A549 (cell line): Measurements from ENCODE around the gene U2AF1L4. TPM values are rescaled to one million over a fixed set of nuclear protein-coding genes. Genes with fewer than 3 reads are reported as not detected.

ENCODE experiments used
- ATAC-seq, 2 experiments: fragments of 200-7000 bp in 1 of 2; fragments of >200 bp in 1 of 2; cut with Nextera tagmentation in 1 of 2; cut with Tn5 transposase in 1 of 2; 3 replicates each; pipeline versions ENCODE4 v1.8.0 to v1.9.1; 2018 to 2020; ENCODE audit warnings: mild to moderate bottlenecking in 1 of 2, moderate library complexity in 1 of 2
- CTCF ChIA-PET: fragments of 300-600 bp; sonication (Branson Sonifier 250); formaldehyde crosslinking; extraction: SDS; loops from one replicate; lab custom pipeline; 2021; ENCODE audit warnings: antibody characterized with exemption, inconsistent platforms; lab: Yijun Ruan, JAX
- POLR2A ChIA-PET: fragments of 350-600 bp; formaldehyde crosslinking; extraction: SDS; loops from one replicate; lab custom pipeline; 2021; ENCODE audit warnings: antibody characterized with exemption, inconsistent platforms; lab: Yijun Ruan, JAX
- DNase-seq, 2 experiments: peaks; one replicate each; pipeline versions ENCODE4 v3.0.0 to v3.0.0-alpha.2; 2011 to 2016; ENCODE audit warnings: low read depth in 1 of 2, low spot score in 1 of 2
- FAIRE-seq: peaks from 2 replicates; lab custom pipeline; 2011; peaks lifted over from hg19 to GRCh38; lab: Jason Lieb, UNC
- H3K27ac ChIP-seq, 2 experiments: fragments of >200 bp; sonication (Bioruptor Twin); formaldehyde crosslinking; 3 replicates each; pipeline ENCODE4 v1.5.1; 2016 to 2017
- H3K4me1 ChIP-seq: fragments of >200 bp; sonication (Bioruptor Twin); formaldehyde crosslinking; 3 replicates; pipeline ENCODE4 v1.6.1; 2016
- H3K4me2 ChIP-seq: fragments of >200 bp; sonication (Bioruptor Twin); formaldehyde crosslinking; 3 replicates; pipeline ENCODE4 v1.6.1; 2016
- H3K4me3 ChIP-seq: fragments of >200 bp; sonication (Bioruptor Twin); formaldehyde crosslinking; 3 replicates; pipeline ENCODE4 v1.5.1; 2016
- H3K9me3 ChIP-seq: fragments of >200 bp; sonication (Bioruptor Twin); formaldehyde crosslinking; 3 replicates; pipeline ENCODE4 v1.6.1; 2016
- CBX2 ChIP-seq: fragments of 200-600 bp; sonication (generic); IDR thresholded peaks from 2 replicates; pipeline ENCODE4 v1.6.1; 2016; ENCODE audit warnings: low read depth, mild to moderate bottlenecking, borderline replicate concordance
- CEBPB ChIP-seq, 2 experiments: fragments of >200 bp in 1 of 2; sonication (Bioruptor Twin) in 1 of 2; formaldehyde crosslinking in 1 of 2; IDR thresholded peaks; 2 replicates each; pipeline ENCODE4 v1.6.1; 2012 to 2016
- EHF ChIP-seq: fragments of 250-450 bp; sonication (Bioruptor Pico); IDR thresholded peaks from 2 replicates; pipeline ENCODE4 v1.5.0; 2020; ENCODE audit warnings: mild to moderate bottlenecking
- FOSL2 ChIP-seq, 2 experiments: fragments of 450-650 bp in 1 of 2; fragments of >200 bp in 1 of 2; sonication (Bioruptor Twin) in 1 of 2; formaldehyde crosslinking; IDR thresholded peaks; 2 replicates each; pipeline versions ENCODE4 v1.5.0 to v1.6.1; 2016 to 2020; ENCODE audit warnings: mild to moderate bottlenecking in 1 of 2, moderate library complexity in 1 of 2
- GATA3 ChIP-seq: IDR thresholded peaks from 2 replicates; pipeline ENCODE4 v1.6.1; 2012; ENCODE audit warnings: borderline replicate concordance
- HOXB13 ChIP-seq: fragments of 250-450 bp; sonication (Bioruptor Pico); IDR thresholded peaks from 2 replicates; pipeline ENCODE4 v1.5.0; 2020; ENCODE audit warnings: low read depth, mild to moderate bottlenecking, moderate library complexity
- KDM1A ChIP-seq: fragments of 200-600 bp; sonication (generic); IDR thresholded peaks from 2 replicates; pipeline ENCODE4 v1.6.1; 2016; ENCODE audit warnings: low read depth, mild to moderate bottlenecking
- NFE2L2 ChIP-seq: fragments of 150-350 bp; conservative IDR thresholded peaks from 2 replicates; pipeline ENCODE4 v1.6.1; 2014; ENCODE audit warnings: low read length
- NR3C1 ChIP-seq: fragments of >200 bp; sonication (Bioruptor Twin); formaldehyde crosslinking; IDR thresholded peaks from 3 replicates; pipeline ENCODE4 v1.6.1; 2017
- PHF8 ChIP-seq: fragments of 200-600 bp; sonication (generic); IDR thresholded peaks from 2 replicates; pipeline ENCODE4 v1.6.1; 2016; ENCODE audit warnings: low read depth, mild to moderate bottlenecking, antibody characterized with exemption, moderate library complexity, borderline replicate concordance
- POLR2A ChIP-seq: IDR thresholded peaks from 2 replicates; pipeline ENCODE4 v1.6.1; 2012; ENCODE audit warnings: mild to moderate bottlenecking, low read length
- POLR2AphosphoS2 ChIP-seq: conservative IDR thresholded peaks from 2 replicates; pipeline ENCODE4 v1.6.1; 2012; ENCODE audit warnings: low read length, improper control_type of control experiment, inconsistent platforms
- RARB ChIP-seq: fragments of 250-450 bp; sonication (Bioruptor Pico); IDR thresholded peaks from 2 replicates; pipeline ENCODE4 v1.8.0; 2021; ENCODE audit warnings: mild to moderate bottlenecking, moderate library complexity
- SMC3 ChIP-seq: fragments of >200 bp; sonication (Bioruptor Twin); formaldehyde crosslinking; IDR thresholded peaks from 3 replicates; pipeline ENCODE4 v1.6.1; 2018; ENCODE audit warnings: inconsistent platforms
- SREBF2 ChIP-seq: fragments of 450-650 bp; IDR thresholded peaks from 2 replicates; pipeline ENCODE4 v1.6.1; 2014; ENCODE audit warnings: mild to moderate bottlenecking, moderate library complexity
- TP53 ChIP-seq: fragments of 250-450 bp; sonication (Bioruptor Pico); IDR thresholded peaks from 2 replicates; pipeline ENCODE4 v1.5.0; 2021; ENCODE audit warnings: mild to moderate bottlenecking, moderate library complexity
- ZFP36 ChIP-seq: fragments of 450-650 bp; IDR thresholded peaks from 2 replicates; pipeline ENCODE4 v1.6.1; 2014; ENCODE audit warnings: borderline replicate concordance; ENCODE audit not compliant: partially characterized antibody
- ZSCAN20 ChIP-seq: fragments of 250-450 bp; sonication (Bioruptor Pico); IDR thresholded peaks from 2 replicates; pipeline ENCODE4 v1.8.0; 2022; ENCODE audit warnings: mild to moderate bottlenecking, moderate library complexity
- WGBS: methylation state at CpG from one replicate; pipeline ENCODE4 v1.1.6; 2017; ENCODE audit errors: missing lambda C conversion rate; 5-methylcytosine and 5-hydroxymethylcytosine counted together
- polyA plus RNA-seq, 4 experiments: library from polyadenylated mRNA; depleted of rRNA in 3 of 4; stranded (reverse); fragments of >200 nt; fragmentation: RNase III in 1 of 4; extraction: RNeasy Plus Mini Kit Qiagen cat#74134 plus additional on column Dnase treatment in 1 of 4; gene quantifications; 2 replicates in 3 of 4; 3 replicates in 1 of 4; pipeline ENCODE4 v1.2.3, GENCODE V29; 2011 to 2017
- TF ChIP-seq, protein P1 (sequence below): fragments of 250-450 bp; sonication (Bioruptor Pico); IDR thresholded peaks from 2 replicates; pipeline ENCODE4 v1.5.0; 2021; ENCODE audit warnings: mild to moderate bottlenecking, moderate library complexity, borderline replicate concordance
- TF ChIP-seq, protein P2 (sequence below): fragments of 450-650 bp; IDR thresholded peaks from 2 replicates; pipeline ENCODE4 v1.6.1; 2014; ENCODE audit warnings: antibody characterized with exemption

Gene U2AF1L4
- polyA plus RNA-seq, 2 of the 4 experiments (the other 2 are of a cell fraction): 41.1 to 42.8 TPM

DNA sequence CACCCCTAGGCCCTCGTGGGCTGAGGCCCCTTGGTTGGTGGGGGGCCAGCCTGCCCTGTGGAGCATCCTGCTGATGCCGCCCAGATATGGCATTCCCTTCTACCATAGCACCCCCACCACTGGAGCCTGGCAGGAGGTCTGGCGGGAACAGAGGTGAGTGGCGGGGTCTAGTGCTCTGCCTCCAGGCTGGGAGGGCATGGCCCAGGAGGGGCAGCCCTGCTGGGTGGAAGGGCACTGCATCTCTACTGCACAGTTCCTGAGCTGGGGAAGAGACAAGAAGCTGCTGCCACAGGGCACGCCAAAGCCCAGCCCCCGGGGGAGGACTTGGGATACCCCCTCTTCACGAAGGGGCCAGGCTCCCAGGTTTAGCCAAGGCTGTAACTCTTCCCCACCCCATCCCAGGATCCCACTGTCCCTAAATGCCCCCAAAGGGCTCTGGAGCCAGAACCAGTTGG, 29.8 kb downstream of the U2AF1L4 start:
- WGBS: 97% methylated on average over 7 of the region's 7 CpGs
- no peak for ATAC-seq
- no peak for TF ChIP-seq EHF (CRISPR knock-in tag)
- no peak for TF ChIP-seq ZFP36
- no peak for TF ChIP-seq CBX2
- TF ChIP-seq, protein P1, sequence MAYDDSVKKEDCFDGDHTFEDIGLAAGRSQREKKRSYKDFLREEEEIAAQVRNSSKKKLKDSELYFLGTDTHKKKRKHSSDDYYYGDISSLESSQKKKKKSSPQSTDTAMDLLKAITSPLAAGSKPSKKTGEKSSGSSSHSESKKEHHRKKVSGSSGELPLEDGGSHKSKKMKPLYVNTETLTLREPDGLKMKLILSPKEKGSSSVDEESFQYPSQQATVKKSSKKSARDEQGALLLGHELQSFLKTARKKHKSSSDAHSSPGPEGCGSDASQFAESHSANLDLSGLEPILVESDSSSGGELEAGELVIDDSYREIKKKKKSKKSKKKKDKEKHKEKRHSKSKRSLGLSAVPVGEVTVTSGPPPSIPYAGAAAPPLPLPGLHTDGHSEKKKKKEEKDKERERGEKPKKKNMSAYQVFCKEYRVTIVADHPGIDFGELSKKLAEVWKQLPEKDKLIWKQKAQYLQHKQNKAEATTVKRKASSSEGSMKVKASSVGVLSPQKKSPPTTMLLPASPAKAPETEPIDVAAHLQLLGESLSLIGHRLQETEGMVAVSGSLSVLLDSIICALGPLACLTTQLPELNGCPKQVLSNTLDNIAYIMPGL: no peak
- no peak for TF ChIP-seq ZSCAN20 (CRISPR knock-in tag)
- TF ChIP-seq, protein P2, sequence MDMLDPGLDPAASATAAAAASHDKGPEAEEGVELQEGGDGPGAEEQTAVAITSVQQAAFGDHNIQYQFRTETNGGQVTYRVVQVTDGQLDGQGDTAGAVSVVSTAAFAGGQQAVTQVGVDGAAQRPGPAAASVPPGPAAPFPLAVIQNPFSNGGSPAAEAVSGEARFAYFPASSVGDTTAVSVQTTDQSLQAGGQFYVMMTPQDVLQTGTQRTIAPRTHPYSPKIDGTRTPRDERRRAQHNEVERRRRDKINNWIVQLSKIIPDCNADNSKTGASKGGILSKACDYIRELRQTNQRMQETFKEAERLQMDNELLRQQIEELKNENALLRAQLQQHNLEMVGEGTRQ: no peak
- TF ChIP-seq SREBF2: no peak
- TF ChIP-seq GATA3: no peak
- no peak for TF ChIP-seq POLR2AphosphoS2
- no peak for TF ChIP-seq SMC3
- no peak for TF ChIP-seq NFE2L2
- no peak for TF ChIP-seq NR3C1
- no peak for TF ChIP-seq FOSL2 (IDR thresholded peaks at IDR 0.05)
- no peak for TF ChIP-seq FOSL2 (CRISPR knock-in tag; IDR thresholded peaks at IDR 0.05)
- no peak for TF ChIP-seq RARB (CRISPR knock-in tag)
- TF ChIP-seq TP53 (CRISPR knock-in tag): no peak
- no peak for TF ChIP-seq PHF8
- no peak for TF ChIP-seq HOXB13 (CRISPR knock-in tag)
- no peak for TF ChIP-seq POLR2A
- ChIA-PET POLR2A (no interaction called here), CTCF (interaction anchor here (0.6 to 6.6 kb wide), 14 partner anchors 15 to 363 kb away, joined by 3 to 161 read pairs (median 5); partner anchors contain the start of gene ZBTB32)
- FAIRE-seq: no peak
- peak overlapping the region; percentile 89 for H3K4me2 ChIP-seq
- no peaks in the 10 kb centered on the region for H3K9me3 ChIP-seq
- H3K4me3 ChIP-seq: peak overlapping the region; percentile 87; the same call in 1 of the 3 replicates
- no peak for DNase-seq
- H3K27ac ChIP-seq: peak overlapping the region; percentile 91 to 98; a peak in 4 of 6 replicates
- H3K4me1 ChIP-seq: peaks cover 20% of the 10 kb centered on the region

DNA sequence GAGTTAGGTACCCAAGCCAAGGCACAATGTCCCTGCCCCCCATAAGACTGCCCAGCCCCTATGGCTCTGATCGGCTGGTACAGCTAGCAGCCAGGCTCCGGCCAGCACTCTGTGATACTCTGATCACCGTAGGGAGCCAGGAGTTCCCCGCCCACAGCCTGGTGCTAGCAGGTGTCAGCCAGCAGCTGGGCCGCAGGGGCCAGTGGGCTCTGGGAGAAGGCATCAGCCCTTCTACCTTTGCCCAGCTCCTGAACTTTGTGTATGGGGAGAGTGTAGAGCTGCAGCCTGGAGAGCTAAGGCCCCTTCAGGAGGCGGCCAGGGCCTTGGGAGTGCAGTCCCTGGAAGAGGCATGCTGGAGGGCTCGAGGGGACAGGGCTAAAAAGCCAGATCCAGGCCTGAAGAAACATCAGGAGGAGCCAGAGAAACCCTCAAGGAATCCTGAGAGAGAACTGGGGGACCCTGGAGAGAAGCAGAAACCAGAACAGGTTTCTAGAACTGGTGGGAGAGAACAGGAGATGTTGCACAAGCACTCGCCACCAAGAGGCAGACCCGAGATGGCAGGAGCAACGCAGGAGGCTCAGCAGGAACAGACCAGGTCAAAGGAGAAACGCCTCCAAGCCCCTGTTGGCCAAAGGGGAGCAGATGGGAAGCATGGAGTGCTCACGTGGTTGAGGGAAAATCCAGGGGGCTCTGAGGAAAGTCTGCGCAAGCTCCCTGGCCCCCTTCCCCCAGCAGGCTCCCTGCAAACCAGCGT, 30.4 kb downstream of the U2AF1L4 start:
- Histone ChIP-seq H3K27ac (no peak overlapping the region), H3K9me3 (no peaks in the 10 kb centered on the region), H3K4me3 (no peak overlapping the region), H3K4me1 (peaks cover 20% of the 10 kb centered on the region), H3K4me2 (no peak overlapping the region; the same call in 1 of the 3 replicates)
- ATAC-seq: no peak
- POLR2A ChIA-PET: interaction anchor here (1.2 kb wide), 1 partner anchor 13 kb away, joined by 4 read pairs; no protein-coding TSS in a partner anchor
- TF ChIP-seq CEBPB (IDR thresholded peaks at IDR 0.05) (peak in 1 of 2 experiments; percentile 53; a peak in 2 of 4 replicates), KDM1A (no peak)
- TF ChIP-seq, protein P1: no peak
- WGBS: 77% methylated on average over 13 of the region's 14 CpGs
- CTCF ChIA-PET: interaction anchor here (0.6 to 6.6 kb wide), 13 partner anchors 14 to 362 kb away, joined by 3 to 161 read pairs (median 5); partner anchors contain the start of gene ZBTB32
- DNase-seq: peak; percentile 39 to 61
- FAIRE-seq: peak; percentile 18
